AG09319 (cell line): Measurements from ENCODE around the gene IQGAP1.
"Not testable (repeated sequence)": the region's sequence is repeated elsewhere in the genome, so short reads cannot be mapped to it uniquely, and the experiment has no call there.

Source experiments
- DNase-seq: peaks from one replicate; pipeline ENCODE4 v3.0.0-alpha.2; 2010; ENCODE audit warnings: low read depth; ENCODE audit errors: extremely low read depth
- CTCF ChIP-seq: IDR thresholded peaks from 2 replicates; pipeline ENCODE4 v1.5.1; 2011; ENCODE audit warnings: low read depth, mild to moderate bottlenecking, inconsistent platforms, low read length, moderate library complexity

The IQGAP1 gene

DNA sequence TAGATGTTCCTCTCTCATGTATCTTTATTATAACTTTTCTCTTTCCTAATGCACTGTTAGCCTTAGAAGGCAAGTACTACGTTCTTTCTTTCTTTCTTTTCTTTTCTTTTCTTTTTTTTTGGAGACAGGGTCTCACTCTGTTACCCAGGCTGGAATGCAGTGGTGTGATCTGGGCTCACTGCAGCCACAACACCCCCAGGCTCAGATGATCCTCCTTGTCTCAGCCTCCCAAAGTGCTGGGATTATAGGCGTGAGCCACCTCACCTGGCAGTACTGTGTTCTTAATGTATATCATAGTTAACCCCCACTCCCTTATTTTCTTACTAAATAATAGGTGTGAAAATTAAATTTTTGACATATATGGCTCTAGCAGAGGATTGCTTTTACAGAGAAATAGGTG lies 23.1 kb downstream of the IQGAP1 start:
- no peak for TF ChIP-seq CTCF
- no peak for DNase-seq

DNA sequence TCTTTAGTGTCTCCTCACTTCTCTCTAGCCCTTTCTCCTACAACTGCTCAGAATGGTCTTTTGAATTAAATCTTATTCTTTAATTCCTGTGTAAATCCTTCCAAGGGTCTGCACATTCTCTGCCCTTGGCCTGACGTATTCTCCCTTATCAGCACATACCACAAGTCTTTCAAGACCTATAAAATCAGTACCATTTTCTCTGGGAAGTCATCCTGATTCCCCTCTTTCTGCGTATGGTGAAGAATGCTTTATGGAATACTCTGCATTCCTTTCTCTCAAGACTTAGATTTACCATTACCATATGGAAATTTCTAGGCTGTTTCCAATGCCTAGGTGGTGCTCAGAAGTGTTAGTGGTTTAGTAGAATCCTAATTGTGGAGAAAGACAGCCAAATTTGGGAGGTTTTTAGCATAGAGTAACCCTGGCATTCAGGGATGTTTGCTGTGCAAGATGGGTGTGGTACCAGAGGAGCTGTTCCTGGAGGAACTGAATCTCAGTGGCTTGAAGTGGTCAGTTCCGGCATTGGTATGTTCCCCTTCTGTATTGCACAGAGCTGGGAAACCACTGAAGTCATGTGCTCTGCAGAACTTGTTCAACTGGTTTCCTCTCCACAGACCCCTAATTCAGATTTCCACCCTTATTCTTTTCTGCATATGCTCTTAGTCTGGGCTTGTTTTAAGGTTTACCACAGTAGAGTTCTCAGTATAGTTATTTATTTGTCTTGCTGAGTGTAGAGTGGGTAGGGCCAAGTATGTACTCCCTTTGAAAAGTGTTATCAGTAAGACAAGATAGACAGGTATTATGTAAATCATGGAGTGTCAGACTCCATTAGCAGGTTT lies 24.5 kb downstream of the IQGAP1 start:
- no peak for TF ChIP-seq CTCF
- DNase-seq = no peak

GRCh38 chr15:90413411-90414379 lies 25.7 kb downstream of the IQGAP1 start:
- DNase-seq = no peak
- TF ChIP-seq CTCF = no peak

DNA sequence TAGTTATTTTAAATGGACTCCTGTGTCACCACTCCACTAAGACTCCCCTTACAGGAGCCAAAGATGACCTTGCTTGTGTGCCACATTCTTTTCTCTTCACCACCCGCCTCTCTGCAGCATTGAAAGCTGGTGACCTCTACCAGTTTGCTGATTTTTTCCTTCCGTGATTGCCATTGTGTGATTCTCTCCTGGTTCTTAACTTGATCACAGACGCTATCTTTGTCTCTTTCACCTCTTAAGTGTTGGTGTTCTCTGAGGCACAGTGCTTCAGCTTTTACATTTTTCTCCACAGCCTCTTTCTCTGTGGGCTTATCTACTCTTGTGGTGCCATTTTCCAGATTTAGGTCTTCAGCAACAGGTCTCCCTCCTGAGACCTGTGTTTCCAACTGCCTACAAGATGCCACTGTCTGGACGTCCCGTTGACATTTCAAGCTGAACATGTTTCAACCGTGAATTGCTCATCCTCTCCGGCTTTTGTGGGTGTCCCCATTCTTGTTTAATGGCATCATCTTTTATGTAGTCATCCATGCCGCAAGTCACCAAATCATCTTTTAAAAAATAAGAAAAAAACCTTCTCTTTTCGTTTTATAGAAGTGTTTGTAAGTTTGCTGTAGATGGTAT lies 26.5 kb downstream of the IQGAP1 start:
- TF ChIP-seq CTCF = no peak
- DNase-seq = no peak

- not testable (repeated sequence) for DNase-seq
Observed at GRCh38 chr15:90416052-90416451, 28.0 kb downstream of the IQGAP1 start.

DNA sequence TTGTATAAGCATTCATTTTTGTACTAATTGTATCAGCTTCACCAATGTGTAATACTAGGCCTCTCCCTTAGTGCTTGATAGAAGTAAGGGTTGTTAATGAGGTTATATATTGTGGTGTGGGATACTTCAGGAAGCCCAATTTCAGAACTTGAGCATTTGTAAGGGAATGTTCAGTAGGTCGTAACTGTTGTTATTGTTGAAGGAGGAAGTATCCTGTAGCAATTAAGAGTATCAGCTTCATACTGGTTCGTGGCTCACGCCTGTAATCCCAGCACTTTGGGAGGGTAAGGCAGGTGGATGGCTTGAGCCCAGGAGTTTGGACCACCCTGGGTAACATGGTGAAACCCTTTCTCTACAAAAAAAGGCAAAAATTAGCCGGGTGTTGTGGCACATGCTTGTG lies 30.6 kb downstream of the IQGAP1 start:
- no peak for DNase-seq
- TF ChIP-seq CTCF = no peak

DNA sequence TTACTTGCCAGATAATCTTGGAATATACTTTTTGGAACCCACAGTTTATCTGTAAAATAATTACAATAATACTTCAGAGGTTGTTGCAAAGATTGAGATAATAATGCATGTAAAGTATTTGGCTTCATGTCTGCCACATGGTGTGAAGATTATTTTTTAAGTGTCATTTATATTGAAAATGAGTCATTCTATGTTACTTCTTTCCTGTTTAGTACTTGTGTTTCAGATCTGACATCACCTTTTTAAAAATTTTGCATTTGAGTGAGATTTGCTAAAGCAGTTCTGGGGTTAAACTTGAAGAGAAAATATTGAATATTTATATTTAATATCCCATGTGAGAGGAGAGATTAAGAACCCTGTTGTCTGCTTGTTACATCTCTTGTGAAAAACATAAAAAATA lies 31.2 kb downstream of the IQGAP1 start:
- TF ChIP-seq CTCF = no peak

More for the DNA sequence above, 31.2 kb downstream of the IQGAP1 start:
- DNase-seq = no peak
